PC-9 (cell line): Measurements from ENCODE around the gene CHRNA9.

Source experiments
- EZH2 ChIP-seq: fragments of 200-600 bp; sonication (generic); IDR thresholded peaks from 2 replicates; pipeline ENCODE4 v1.8.0; 2017; ENCODE audit warnings: antibody characterized with exemption, low read depth
- TF ChIP-seq, protein P1 (sequence below): fragments of 200-600 bp; sonication (generic); conservative IDR thresholded peaks from 2 replicates; pipeline ENCODE4 v1.6.1; 2017; ENCODE audit warnings: mixed run types, antibody characterized with exemption, mild to moderate bottlenecking, moderate library complexity

DNA sequence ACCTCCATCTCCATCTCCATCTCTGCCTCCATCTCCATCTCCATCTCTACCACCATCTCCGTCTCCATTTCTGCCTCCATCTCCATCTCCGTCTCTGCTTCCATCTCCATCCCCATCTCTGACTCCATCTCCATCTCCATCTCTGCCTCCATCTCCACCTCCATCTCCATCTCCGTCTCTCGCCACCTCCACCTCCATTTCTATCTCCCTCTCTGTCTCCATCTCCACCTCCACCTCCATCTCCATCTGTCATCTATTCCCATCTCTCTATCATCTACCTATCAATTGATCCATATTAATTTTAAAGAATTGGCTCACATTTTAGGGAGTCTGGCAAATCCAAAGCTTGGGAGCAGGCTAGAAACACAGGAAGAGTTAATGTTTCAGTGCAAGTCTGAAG lies 39.6 kb upstream of the CHRNA9 start:
- TF ChIP-seq, protein P1, sequence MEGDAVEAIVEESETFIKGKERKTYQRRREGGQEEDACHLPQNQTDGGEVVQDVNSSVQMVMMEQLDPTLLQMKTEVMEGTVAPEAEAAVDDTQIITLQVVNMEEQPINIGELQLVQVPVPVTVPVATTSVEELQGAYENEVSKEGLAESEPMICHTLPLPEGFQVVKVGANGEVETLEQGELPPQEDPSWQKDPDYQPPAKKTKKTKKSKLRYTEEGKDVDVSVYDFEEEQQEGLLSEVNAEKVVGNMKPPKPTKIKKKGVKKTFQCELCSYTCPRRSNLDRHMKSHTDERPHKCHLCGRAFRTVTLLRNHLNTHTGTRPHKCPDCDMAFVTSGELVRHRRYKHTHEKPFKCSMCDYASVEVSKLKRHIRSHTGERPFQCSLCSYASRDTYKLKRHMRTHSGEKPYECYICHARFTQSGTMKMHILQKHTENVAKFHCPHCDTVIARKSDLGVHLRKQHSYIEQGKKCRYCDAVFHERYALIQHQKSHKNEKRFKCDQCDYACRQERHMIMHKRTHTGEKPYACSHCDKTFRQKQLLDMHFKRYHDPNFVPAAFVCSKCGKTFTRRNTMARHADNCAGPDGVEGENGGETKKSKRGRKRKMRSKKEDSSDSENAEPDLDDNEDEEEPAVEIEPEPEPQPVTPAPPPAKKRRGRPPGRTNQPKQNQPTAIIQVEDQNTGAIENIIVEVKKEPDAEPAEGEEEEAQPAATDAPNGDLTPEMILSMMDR = no peak
- TF ChIP-seq EZH2 = no peak
